Activated T-helper 9 cell treated with anti-CD3 and anti-CD28 coated beads, Interleukin-2, amount 50 U/mL, for 16 hours (primary cell): ENCODE data around the gene DENND2D.

Experiments
- DNase-seq: peaks from one replicate; pipeline ENCODE4 v3.0.0-alpha.2; 2020; ENCODE audit warnings: low read depth

The DENND2D gene

GRCh38 chr1:111175349-111175748 lies 25.1 kb downstream of the DENND2D start:
- DNase-seq: no peak

GRCh38 chr1:111174070-111174469 lies 26.4 kb downstream of the DENND2D start:
- no peak for DNase-seq

- DNase-seq: no peak
Observed at GRCh38 chr1:111172463-111172862, 28.0 kb downstream of the DENND2D start.

- DNase-seq: no peak
Observed at GRCh38 chr1:111164151-111164550, 36.3 kb downstream of the DENND2D start.

GRCh38 chr1:111163363-111163762 lies 37.1 kb downstream of the DENND2D start:
- DNase-seq: no peak

- DNase-seq: no peak
Observed at GRCh38 chr1:111162488-111162880, 38.0 kb downstream of the DENND2D start.

GRCh38 chr1:111161843-111162487 lies 38.5 kb downstream of the DENND2D start:
- DNase-seq: no peak

GRCh38 chr1:111157431-111157830 lies 43.0 kb downstream of the DENND2D start:
- no peak for DNase-seq

- no peak for DNase-seq
Observed at GRCh38 chr1:111154021-111154999, 46.1 kb downstream of the DENND2D start.

- no peak for DNase-seq
Observed at GRCh38 chr1:111151838-111152237, 48.6 kb downstream of the DENND2D start.

GRCh38 chr1:111148376-111148881 lies 52.0 kb downstream of the DENND2D start:
- no peak for DNase-seq

GRCh38 chr1:111147948-111148347 lies 52.5 kb downstream of the DENND2D start:
- no peak for DNase-seq

GRCh38 chr1:111145963-111146768 lies 54.3 kb downstream of the DENND2D start:
- DNase-seq: no peak

GRCh38 chr1:111145542-111145941 lies 54.9 kb downstream of the DENND2D start:
- no peak for DNase-seq

GRCh38 chr1:111142356-111142975 lies 58.0 kb downstream of the DENND2D start:
- no peak for DNase-seq

GRCh38 chr1:111141245-111142220 lies 58.9 kb downstream of the DENND2D start:
- no peak for DNase-seq

- no peak for DNase-seq
Observed at GRCh38 chr1:111140680-111140967, 59.8 kb downstream of the DENND2D start.

GRCh38 chr1:111139956-111140679 lies 60.3 kb downstream of the DENND2D start, which contains the start of the genes CEPT1 and DRAM2:
Gene CEPT1, plus strand, starts transcription at chr1:111140223. Its CDS starts 7,492 bp downstream, at chr1:111147715.
Gene DRAM2, minus strand, starts transcription at chr1:111140093. Its CDS starts 8,539 bp downstream, at chr1:111131554.
- DNase-seq: peak; percentile 84

- DNase-seq: peak; percentile 35
Observed at GRCh38 chr1:111139324-111139955, 61.0 kb downstream of the DENND2D start.
